ENCODE results near the gene RACGAP1.

Gene RACGAP1
- 19.1 to 19.6 reads per million in 2 donors for total RNA-seq

GRCh38 chr12:50025187-50026059 lies at the start of gene RACGAP1:
Gene RACGAP1, minus strand, starts transcription at chr12:50025494. Its CDS starts 8,779 bp downstream, at chr12:50016715.
- DNase-seq, result peak; percentile 70

- DNase-seq, result no peak
These were observed 48.4 kb upstream of the RACGAP1 start for GRCh38 chr12:50073712-50074111.

- DNase-seq, result no peak
These were observed 47.9 kb upstream of the RACGAP1 start for GRCh38 chr12:50073206-50073605.

- DNase-seq, result no peak
These were observed 47.1 kb upstream of the RACGAP1 start for GRCh38 chr12:50072198-50072907.

GRCh38 chr12:50070314-50071060 lies 45.2 kb upstream of the RACGAP1 start:
- no peak for DNase-seq

- DNase-seq, result no peak
These were observed 44.2 kb upstream of the RACGAP1 start for GRCh38 chr12:50069539-50069938.

- no peak for DNase-seq
These were observed 43.8 kb upstream of the RACGAP1 start for GRCh38 chr12:50069069-50069468.

- no peak for DNase-seq
These were observed 41.1 kb upstream of the RACGAP1 start for GRCh38 chr12:50066402-50066801.

GRCh38 chr12:50065726-50066310 lies 40.5 kb upstream of the RACGAP1 start:
- DNase-seq, result no peak

GRCh38 chr12:50062728-50063460 lies 37.6 kb upstream of the RACGAP1 start:
- no peak for DNase-seq

- DNase-seq, result no peak
These were observed 36.8 kb upstream of the RACGAP1 start for GRCh38 chr12:50061946-50062686.

GRCh38 chr12:50061171-50061570 lies 35.9 kb upstream of the RACGAP1 start:
- no peak for DNase-seq

GRCh38 chr12:50060120-50060468 lies 34.8 kb upstream of the RACGAP1 start:
- no peak for DNase-seq

- no peak for DNase-seq
These were observed 34.3 kb upstream of the RACGAP1 start for GRCh38 chr12:50059440-50060119.

GRCh38 chr12:50058743-50059312 lies 33.5 kb upstream of the RACGAP1 start:
- no peak for DNase-seq

GRCh38 chr12:50057896-50058670 lies 32.8 kb upstream of the RACGAP1 start:
- no peak for DNase-seq

- no peak for DNase-seq
These were observed 31.9 kb upstream of the RACGAP1 start, which contains the start of gene ASIC1 for GRCh38 chr12:50057000-50057841. Gene ASIC1, plus strand, starts transcription at chr12:50057596. Its CDS starts 1,171 bp downstream, at chr12:50058767.

- no peak for DNase-seq
These were observed 31.3 kb upstream of the RACGAP1 start for GRCh38 chr12:50056639-50056976.
